ENCODE results near the gene PPP6R2.

DNA sequence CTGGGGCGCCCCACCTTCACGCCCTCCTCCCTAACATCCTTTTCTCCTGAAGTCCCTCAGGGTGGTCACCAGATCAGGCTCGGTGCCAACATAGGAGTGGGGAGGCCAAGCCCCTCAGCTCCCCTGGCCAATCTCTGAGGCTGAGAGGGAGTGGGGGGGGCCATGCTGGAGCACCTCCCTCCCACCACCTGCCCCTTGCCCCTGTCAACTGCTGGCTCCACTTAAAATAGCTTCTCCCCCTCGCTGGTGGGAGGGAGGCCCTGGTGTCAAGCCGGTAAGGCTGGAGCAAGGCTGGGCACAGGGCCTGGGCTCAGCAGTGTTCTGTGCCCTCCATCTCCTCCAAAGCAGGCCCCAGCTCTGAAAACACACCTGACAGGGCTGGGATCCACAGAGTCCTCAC lies 40.6 kb upstream of the PPP6R2 start:
- TF ChIP-seq POLR2A (IDR thresholded peaks at IDR 0.05) (no peak), POLR2AphosphoS5 (IDR thresholded peaks at IDR 0.05) (no peak)
- TF ChIP-seq, protein P1, sequence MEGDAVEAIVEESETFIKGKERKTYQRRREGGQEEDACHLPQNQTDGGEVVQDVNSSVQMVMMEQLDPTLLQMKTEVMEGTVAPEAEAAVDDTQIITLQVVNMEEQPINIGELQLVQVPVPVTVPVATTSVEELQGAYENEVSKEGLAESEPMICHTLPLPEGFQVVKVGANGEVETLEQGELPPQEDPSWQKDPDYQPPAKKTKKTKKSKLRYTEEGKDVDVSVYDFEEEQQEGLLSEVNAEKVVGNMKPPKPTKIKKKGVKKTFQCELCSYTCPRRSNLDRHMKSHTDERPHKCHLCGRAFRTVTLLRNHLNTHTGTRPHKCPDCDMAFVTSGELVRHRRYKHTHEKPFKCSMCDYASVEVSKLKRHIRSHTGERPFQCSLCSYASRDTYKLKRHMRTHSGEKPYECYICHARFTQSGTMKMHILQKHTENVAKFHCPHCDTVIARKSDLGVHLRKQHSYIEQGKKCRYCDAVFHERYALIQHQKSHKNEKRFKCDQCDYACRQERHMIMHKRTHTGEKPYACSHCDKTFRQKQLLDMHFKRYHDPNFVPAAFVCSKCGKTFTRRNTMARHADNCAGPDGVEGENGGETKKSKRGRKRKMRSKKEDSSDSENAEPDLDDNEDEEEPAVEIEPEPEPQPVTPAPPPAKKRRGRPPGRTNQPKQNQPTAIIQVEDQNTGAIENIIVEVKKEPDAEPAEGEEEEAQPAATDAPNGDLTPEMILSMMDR (IDR thresholded peaks at IDR 0.05) = no peak
